ENCODE results near the gene TMSB10. TPM values are rescaled to one million over a fixed set of nuclear protein-coding genes. Genes with fewer than 3 reads are reported as not detected.

The TMSB10 gene
- total RNA-seq, 1 experiment from 2014 or later, result 5,246 TPM

DNA sequence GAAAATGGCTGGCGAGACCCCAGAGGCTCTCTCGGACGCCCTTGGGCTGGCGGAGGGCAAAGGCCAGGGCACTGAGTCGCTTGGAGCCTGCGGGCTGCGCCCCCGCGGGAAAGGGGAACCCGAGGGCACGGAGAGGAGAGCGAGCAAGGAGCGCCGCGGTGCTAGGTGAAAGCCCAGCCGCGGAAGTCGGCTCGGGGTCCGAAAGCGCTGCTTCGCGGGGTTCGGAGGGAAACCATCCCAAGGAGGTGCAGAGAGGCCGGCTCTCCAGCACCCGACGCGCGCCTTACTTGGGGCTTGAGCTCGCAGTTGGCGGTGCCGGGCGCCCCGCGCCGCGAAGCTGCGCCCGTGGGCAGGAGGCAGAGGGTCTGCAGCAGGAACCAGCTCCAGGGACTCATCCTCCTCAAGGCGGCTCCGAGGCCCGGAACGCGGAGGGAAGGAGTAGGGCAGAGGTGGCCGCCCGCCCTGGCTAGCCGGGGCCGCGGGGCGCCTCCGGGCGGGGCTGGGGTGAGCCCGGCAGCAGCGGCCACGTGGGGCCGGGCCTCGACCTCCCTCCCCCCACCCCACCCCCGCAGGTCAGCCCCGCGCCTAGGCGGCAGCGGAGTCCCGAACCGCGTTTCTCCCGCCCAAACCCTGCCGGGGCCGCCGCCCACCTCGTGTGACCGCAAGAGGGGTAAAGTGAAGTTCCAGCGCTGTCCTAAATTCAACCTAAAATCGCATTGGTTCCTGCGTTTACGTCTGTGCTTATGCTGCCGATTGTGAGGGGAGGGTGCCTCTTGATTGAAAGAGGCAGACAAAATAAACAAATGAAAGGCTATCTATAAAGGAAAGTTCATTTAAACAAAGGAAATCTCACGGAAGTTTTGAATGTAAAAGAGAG, 24.6 kb upstream of the TMSB10 start, which contains the start of gene TRABD2A:
TRABD2A (minus strand) TSS at position 440 of the 877 bp plus-strand sequence; CDS start at position 395, 45 bp downstream.
- Histone ChIP-seq H3K4me1 (ENCODE audit: insufficient read depth, low read length) (peaks cover 5% of the 10 kb centered on the region), H3F3A (ENCODE audit: low read length, unreplicated experiment) (no peaks in the 10 kb centered on the region), H3K4me2 (ENCODE audit: low read length) (peak within 1 kb of the TSS; percentile 97), H3K36me3 (ENCODE audit: low read depth, low read length) (no peaks in the 10 kb centered on the region), H3K9me3 (ENCODE audit: low read length) (no peaks in the 10 kb centered on the region), H2AFZ (ENCODE audit: low read length) (peak within 1 kb of the TSS; percentile 99), H3K27me3 (ENCODE audit: low read length) (peaks cover 15% of the 10 kb centered on the region), H3K27ac (ENCODE audit: low read length) (no peak within 1 kb of the TSS), H3K9ac (ENCODE audit: low read length) (peak within 1 kb of the TSS; percentile 23; the same call in 1 of the 2 replicates), H4K20me1 (ENCODE audit: low read length) (no peaks in the 10 kb centered on the region), H3K4me3 (ENCODE audit: low read length) (peak within 1 kb of the TSS; percentile 77), H3K9me2 (replicated peaks; ENCODE audit: low read length) (no peaks in the 10 kb centered on the region), H3K79me2 (ENCODE audit: low read length) (no peaks in the 10 kb centered on the region)
- ATAC-seq (peak; percentile 32), DNase-seq (no peak)
- ChIA-PET CTCF (interaction anchor here (1.7 kb wide), 1 partner anchor 45 kb away, joined by 23 read pairs; no protein-coding TSS in a partner anchor), POLR2A (ENCODE audit: unreplicated experiment) (no interaction called here)
- intact Hi-C loops (cut with micrococcal nuclease), result loop anchor here (1.0 kb wide), 2 partner anchors 45 to 228 kb away; no protein-coding TSS in a partner anchor
- BruUV-seq (replicated peaks), result no TSS peak
- TF ChIP-seq, protein P1, sequence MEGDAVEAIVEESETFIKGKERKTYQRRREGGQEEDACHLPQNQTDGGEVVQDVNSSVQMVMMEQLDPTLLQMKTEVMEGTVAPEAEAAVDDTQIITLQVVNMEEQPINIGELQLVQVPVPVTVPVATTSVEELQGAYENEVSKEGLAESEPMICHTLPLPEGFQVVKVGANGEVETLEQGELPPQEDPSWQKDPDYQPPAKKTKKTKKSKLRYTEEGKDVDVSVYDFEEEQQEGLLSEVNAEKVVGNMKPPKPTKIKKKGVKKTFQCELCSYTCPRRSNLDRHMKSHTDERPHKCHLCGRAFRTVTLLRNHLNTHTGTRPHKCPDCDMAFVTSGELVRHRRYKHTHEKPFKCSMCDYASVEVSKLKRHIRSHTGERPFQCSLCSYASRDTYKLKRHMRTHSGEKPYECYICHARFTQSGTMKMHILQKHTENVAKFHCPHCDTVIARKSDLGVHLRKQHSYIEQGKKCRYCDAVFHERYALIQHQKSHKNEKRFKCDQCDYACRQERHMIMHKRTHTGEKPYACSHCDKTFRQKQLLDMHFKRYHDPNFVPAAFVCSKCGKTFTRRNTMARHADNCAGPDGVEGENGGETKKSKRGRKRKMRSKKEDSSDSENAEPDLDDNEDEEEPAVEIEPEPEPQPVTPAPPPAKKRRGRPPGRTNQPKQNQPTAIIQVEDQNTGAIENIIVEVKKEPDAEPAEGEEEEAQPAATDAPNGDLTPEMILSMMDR (conservative IDR thresholded peaks at IDR 0.05; ENCODE audit: low read depth, low read length), result no peak
- no peak for TF ChIP-seq EZH2phosphoT487 (IDR thresholded peaks at IDR 0.05; ENCODE audit: borderline replicate concordance, low read length)
- no peak for TF ChIP-seq EZH2 (IDR thresholded peaks at IDR 0.05; ENCODE audit: low read length, unreplicated experiment)

DNA sequence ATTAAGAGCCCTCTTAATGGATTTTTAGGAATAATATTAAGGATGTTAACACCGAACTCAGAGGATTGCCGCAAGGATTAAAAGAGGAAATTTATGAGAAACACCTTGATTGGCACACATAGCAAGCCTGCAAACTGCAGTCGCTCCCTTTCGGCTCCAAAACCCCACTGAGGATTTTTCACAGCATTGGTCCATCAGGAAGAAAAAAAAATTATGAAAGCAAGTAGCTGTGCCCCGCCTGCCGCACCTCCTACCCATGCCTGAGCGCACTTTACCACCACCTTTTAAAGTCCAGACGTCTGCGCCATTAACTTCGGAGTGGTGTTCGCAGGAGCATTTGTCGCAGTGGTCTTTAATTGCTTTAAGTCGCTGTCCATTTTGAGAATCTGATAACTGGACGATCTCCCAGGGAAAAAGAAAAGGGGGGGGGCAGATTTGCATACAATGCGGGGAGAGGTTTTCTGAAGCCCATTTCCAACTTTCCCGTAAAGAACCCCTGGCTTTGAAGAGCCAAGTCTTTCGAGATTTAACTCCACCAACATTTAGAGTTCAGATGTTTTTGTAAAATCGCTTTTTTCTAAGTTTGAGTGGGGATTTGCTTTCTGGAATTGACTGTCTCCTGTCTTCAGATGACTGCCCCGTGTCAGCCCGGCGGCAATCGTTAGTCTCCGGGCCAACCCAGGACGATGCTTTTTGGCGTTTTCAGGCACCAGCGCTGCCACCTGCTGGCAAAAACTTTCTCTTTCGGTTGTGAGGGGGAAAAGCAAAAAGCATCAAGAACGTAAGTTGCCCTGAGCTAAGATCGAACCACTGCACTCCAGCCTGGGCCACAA, 23.7 kb upstream of the TMSB10 start:
- ATAC-seq (peak; percentile 90), DNase-seq (peak; percentile 91)
- intact Hi-C loops (cut with micrococcal nuclease), result loop anchor here (1.0 to 2.0 kb wide), 4 partner anchors 23 to 387 kb away; partner anchors contain the start of gene TMSB10
- peak overlapping the region; percentile 97 for H3K4me2 ChIP-seq (ENCODE audit: low read length)
- H3K36me3 ChIP-seq (ENCODE audit: low read depth, low read length), result no peaks in the 10 kb centered on the region
- no peaks in the 10 kb centered on the region for H3F3A ChIP-seq (ENCODE audit: low read length, unreplicated experiment)
- TF ChIP-seq, protein P1 (conservative IDR thresholded peaks at IDR 0.05; ENCODE audit: low read depth, low read length), result peak; percentile 87
- TF ChIP-seq EZH2phosphoT487 (IDR thresholded peaks at IDR 0.05; ENCODE audit: borderline replicate concordance, low read length), result no peak
- peak overlapping the region; percentile 77 for H3K4me3 ChIP-seq (ENCODE audit: low read length)
- H3K9me2 ChIP-seq (replicated peaks; ENCODE audit: low read length), result no peaks in the 10 kb centered on the region
- CTCF ChIA-PET, result interaction anchor here (0.6 to 1.7 kb wide), 4 partner anchors 37 to 416 kb away, joined by 3 to 23 read pairs (median 4); no protein-coding TSS in a partner anchor
- H3K9ac ChIP-seq (ENCODE audit: low read length), result peak overlapping the region; percentile 23; the same call in 1 of the 2 replicates
- POLR2A ChIA-PET (ENCODE audit: unreplicated experiment), result no interaction called here
- H3K9me3 ChIP-seq (ENCODE audit: low read length), result no peaks in the 10 kb centered on the region
- BruUV-seq (replicated peaks), result no TSS peak
- H3K79me2 ChIP-seq (ENCODE audit: low read length), result no peaks in the 10 kb centered on the region
- H4K20me1 ChIP-seq (ENCODE audit: low read length), result no peaks in the 10 kb centered on the region
- peaks cover 5% of the 10 kb centered on the region for H3K4me1 ChIP-seq (ENCODE audit: insufficient read depth, low read length)
- no peak overlapping the region for H3K27ac ChIP-seq (ENCODE audit: low read length)
- H3K27me3 ChIP-seq (ENCODE audit: low read length), result peaks cover 15% of the 10 kb centered on the region
- peak overlapping the region; percentile 99 for H2AFZ ChIP-seq (ENCODE audit: low read length)

All from PC-3 (cell line).